GM12891 (cell line): Measurements from ENCODE around the gene SEC22C.

Source experiments
- POLR2A ChIP-seq: IDR thresholded peaks from 2 replicates; pipeline ENCODE4 v1.6.1; 2011; ENCODE audit warnings: low read depth, low read length, control low read depth
- POLR2AphosphoS5 ChIP-seq: IDR thresholded peaks from 2 replicates; pipeline ENCODE4 v1.6.1; 2011; ENCODE audit warnings: low read depth, low read length, control low read depth
- POU2F2 ChIP-seq: IDR thresholded peaks from 2 replicates; pipeline ENCODE4 v1.6.1; 2011; ENCODE audit warnings: low read depth, mild to moderate bottlenecking, control low read depth, low read length, moderate library complexity
- TAF1 ChIP-seq: IDR thresholded peaks from 2 replicates; pipeline ENCODE4 v1.6.1; 2011; ENCODE audit warnings: low read depth, low read length, control low read depth

DNA sequence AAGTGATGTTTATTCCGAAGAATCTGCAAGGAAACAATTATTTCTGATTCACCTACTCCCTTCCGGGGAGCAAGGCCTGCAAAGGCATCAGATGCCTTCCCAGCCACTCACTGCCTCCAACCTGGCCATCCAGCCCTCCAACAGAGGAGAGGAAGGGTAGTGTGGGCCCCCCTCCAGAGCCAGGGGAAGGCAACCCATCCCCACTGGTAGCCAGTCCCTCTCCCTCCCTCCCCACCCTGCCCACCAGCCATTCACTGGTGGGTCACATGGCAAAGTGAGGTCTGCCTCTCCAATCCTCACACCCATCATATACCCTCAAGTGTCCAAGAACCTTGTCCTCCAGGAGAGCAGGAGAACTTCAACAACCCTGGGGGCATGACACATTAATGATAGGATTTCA, 81.7 kb downstream of the SEC22C start:
- no peak for TF ChIP-seq POLR2AphosphoS5
- TF ChIP-seq TAF1 = no peak
- TF ChIP-seq POLR2A = no peak
- no peak for TF ChIP-seq POU2F2
